ENCODE results near the gene NCAPH2.

NCAPH2 gene

GRCh38 chr22:50548040-50548920 is 40.3 kb downstream of the NCAPH2 start:
- no peak for DNase-seq
- in situ Hi-C loops (cut with HindIII; ENCODE audit: low pct_ligation_motif_present, low sequenced_read_pairs), result no loop called here
- H3K36me3 ChIP-seq (replicated peaks), result no peaks in the 10 kb centered on the region
- no peak for TF ChIP-seq CTCF (IDR thresholded peaks at IDR 0.05; ENCODE audit: low read depth, low read length, missing control alignments)
- peaks cover 40% of the 10 kb centered on the region for H3K27me3 ChIP-seq (replicated peaks)
- no peak overlapping the region for H3K4me3 ChIP-seq (ENCODE audit: low read depth, low read length)
- no peak overlapping the region for H3K27ac ChIP-seq

- Histone ChIP-seq H3K27me3 (replicated peaks) (peaks cover 40% of the 10 kb centered on the region), H3K27ac (no peak overlapping the region), H3K4me3 (ENCODE audit: low read depth, low read length) (no peak overlapping the region), H3K36me3 (replicated peaks) (no peaks in the 10 kb centered on the region)
- in situ Hi-C loops (cut with HindIII; ENCODE audit: low pct_ligation_motif_present, low sequenced_read_pairs), result no loop called here
- no peak for DNase-seq
- no peak for TF ChIP-seq CTCF (IDR thresholded peaks at IDR 0.05; ENCODE audit: low read depth, low read length, missing control alignments)
These were observed 41.1 kb downstream of the NCAPH2 start for GRCh38 chr22:50548921-50549790.

- no peak overlapping the region for H3K27ac ChIP-seq
- in situ Hi-C loops (cut with HindIII; ENCODE audit: low pct_ligation_motif_present, low sequenced_read_pairs), result no loop called here
- peaks cover 40% of the 10 kb centered on the region for H3K27me3 ChIP-seq (replicated peaks)
- no peak for TF ChIP-seq CTCF (IDR thresholded peaks at IDR 0.05; ENCODE audit: low read depth, low read length, missing control alignments)
- no peak for DNase-seq
- no peaks in the 10 kb centered on the region for H3K36me3 ChIP-seq (replicated peaks)
- no peak overlapping the region for H3K4me3 ChIP-seq (ENCODE audit: low read depth, low read length)
These were observed 42.4 kb downstream of the NCAPH2 start for GRCh38 chr22:50550395-50550794.

- no peak overlapping the region for H3K4me3 ChIP-seq (ENCODE audit: low read depth, low read length)
- no peak for TF ChIP-seq CTCF (IDR thresholded peaks at IDR 0.05; ENCODE audit: low read depth, low read length, missing control alignments)
- H3K27me3 ChIP-seq (replicated peaks), result peaks cover 36% of the 10 kb centered on the region
- no peaks in the 10 kb centered on the region for H3K36me3 ChIP-seq (replicated peaks)
- no peak for DNase-seq
- in situ Hi-C loops (cut with HindIII; ENCODE audit: low pct_ligation_motif_present, low sequenced_read_pairs), result no loop called here
- no peak overlapping the region for H3K27ac ChIP-seq
These were observed 43.2 kb downstream of the NCAPH2 start for GRCh38 chr22:50551160-50551752.

GRCh38 chr22:50553310-50553709 is 45.3 kb downstream of the NCAPH2 start:
- DNase-seq, result no peak
- peaks cover 18% of the 10 kb centered on the region for H3K27me3 ChIP-seq (replicated peaks)
- no peak for TF ChIP-seq CTCF (IDR thresholded peaks at IDR 0.05; ENCODE audit: low read depth, low read length, missing control alignments)
- no peak overlapping the region for H3K27ac ChIP-seq
- H3K4me3 ChIP-seq (ENCODE audit: low read depth, low read length), result no peak overlapping the region
- in situ Hi-C loops (cut with HindIII; ENCODE audit: low pct_ligation_motif_present, low sequenced_read_pairs), result no loop called here
- H3K36me3 ChIP-seq (replicated peaks), result no peaks in the 10 kb centered on the region
